HepG2 (cell line): ENCODE data around the gene CAPZB. TPM values are rescaled to one million over a fixed set of nuclear protein-coding genes. Genes with fewer than 3 reads are reported as not detected.
A peak's percentile ranks its signal among the peaks of the same experiment; 100 is the strongest.

Experiments
- ATAC-seq: fragments of 200-7000 bp; cut with Tn5 transposase; 3 replicates; pipeline ENCODE4 v1.9.1; 2020; ENCODE audit warnings: mild to moderate bottlenecking, moderate library complexity
- BruUV-seq: library from RNA; stranded (reverse); fragments of 400-500 nt; replicated peaks from 2 replicates; lab custom pipeline; 2021; lab: Mats Ljungman, UMichigan
- CTCF ChIA-PET: fragments of 300-600 bp; formaldehyde crosslinking; extraction: SDS; loops from one replicate; lab custom pipeline; 2021; ENCODE audit warnings: low total read pairs, inconsistent platforms, low intra/inter-chr PET ratio; lab: Yijun Ruan, JAX
- POLR2A ChIA-PET: fragments of 350-600 bp; sonication (Branson Sonifier 250); formaldehyde crosslinking; loops from one replicate; lab custom pipeline; 2020; ENCODE audit warnings: antibody characterized with exemption, inconsistent platforms; lab: Yijun Ruan, JAX
- DNase-seq: peaks from one replicate; pipeline ENCODE4 v3.0.0-alpha.2; 2015; ENCODE audit warnings: low spot score
- FAIRE-seq: peaks from 3 replicates; lab custom pipeline; 2011; peaks lifted over from hg19 to GRCh38; lab: Jason Lieb, UNC
- H2AFZ ChIP-seq: one replicate; pipeline ENCODE4 v1.6.1; 2011; ENCODE audit warnings: low read length, inconsistent platforms
- H3K27ac ChIP-seq: fragments of 300-600 bp; 3 replicates; pipeline ENCODE4 v1.8.0; 2011; ENCODE audit warnings: mixed run types, mild to moderate bottlenecking, mixed read lengths, low read length, inconsistent platforms; ENCODE audit not compliant: insufficient read depth; ENCODE audit errors: extremely low read length
- H3K27me3 ChIP-seq, 2 experiments: fragments of 200-600 bp in 1 of 2; 2 replicates in 1 of 2; 3 replicates in 1 of 2; pipeline versions ENCODE4 v1.6.0 to v1.8.0; 2011; ENCODE audit warnings: low read length in 2 of 2, mild to moderate bottlenecking in 2 of 2, moderate library complexity in 2 of 2, inconsistent platforms in 1 of 2; ENCODE audit not compliant: insufficient read depth in 2 of 2, control insufficient read depth in 1 of 2
- H3K36me3 ChIP-seq, 2 experiments: fragments of 200-600 bp in 1 of 2; replicated peaks in 1 of 2; 2 replicates in 1 of 2; 3 replicates in 1 of 2; pipeline versions ENCODE4 v1.5.1 to v1.8.0; 2011; ENCODE audit warnings: low read length in 2 of 2, inconsistent platforms in 1 of 2; ENCODE audit not compliant: insufficient read depth in 2 of 2, control insufficient read depth in 1 of 2
- H3K4me1 ChIP-seq: 2 replicates; pipeline ENCODE4 v1.5.1; 2012; ENCODE audit warnings: low read length, inconsistent platforms; ENCODE audit not compliant: insufficient read depth
- H3K4me2 ChIP-seq: 2 replicates; pipeline ENCODE4 v1.6.0; 2011; ENCODE audit warnings: low read depth, low read length, inconsistent platforms
- H3K4me3 ChIP-seq, 3 experiments: fragments of 200-600 bp in 1 of 3; sonication (generic), shearing (Covaris generic) in 1 of 3; replicated peaks in 1 of 3; 2 replicates each; pipeline ENCODE4 v1.5.1; 2011 to 2016; ENCODE audit warnings: low read length in 3 of 3, inconsistent platforms in 2 of 3, low read depth in 2 of 3, mild to moderate bottlenecking in 2 of 3, control low read depth in 1 of 3, mixed read lengths in 1 of 3; ENCODE audit not compliant: insufficient read depth in 1 of 3
- H3K79me2 ChIP-seq: one replicate; pipeline ENCODE4 v1.6.1; 2011; ENCODE audit warnings: low read length, inconsistent platforms; ENCODE audit not compliant: insufficient read depth
- H3K9ac ChIP-seq: 2 replicates; pipeline ENCODE4 v1.6.0; 2011; ENCODE audit warnings: mild to moderate bottlenecking, low read depth, low read length, inconsistent platforms; ENCODE audit not compliant: insufficient read depth
- H3K9me3 ChIP-seq: 2 replicates; pipeline ENCODE4 v1.5.1; 2012; ENCODE audit warnings: mild to moderate bottlenecking, low read length
- H4K20me1 ChIP-seq: 2 replicates; pipeline ENCODE4 v1.6.0; 2011; ENCODE audit warnings: inconsistent platforms, mild to moderate bottlenecking, low read length, moderate library complexity; ENCODE audit not compliant: insufficient read depth
- HDAC2 ChIP-seq: sonication (generic); formaldehyde crosslinking; IDR thresholded peaks from 2 replicates; pipeline ENCODE4 v1.4.0; 2020; ENCODE audit warnings: missing genetic modification reagents
- KAT7 ChIP-seq: IDR thresholded peaks from 2 replicates; pipeline ENCODE4 v1.6.1; 2018; ENCODE audit warnings: borderline replicate concordance, missing compliant biosample characterization
- ZBTB33 ChIP-seq: sonication (generic); formaldehyde crosslinking; IDR thresholded peaks from 2 replicates; pipeline ENCODE4 v1.4.0; 2020; ENCODE audit warnings: missing genetic modification reagents
- ZNF17 ChIP-seq: sonication (generic); formaldehyde crosslinking; IDR thresholded peaks from 2 replicates; pipeline ENCODE4 v1.5.0; 2020; ENCODE audit warnings: mild to moderate bottlenecking, missing genetic modification reagents
- ZNF264 ChIP-seq: sonication (generic); formaldehyde crosslinking; IDR thresholded peaks from 2 replicates; pipeline ENCODE4 v1.4.0; 2020; ENCODE audit warnings: missing genetic modification reagents
- ZNF629 ChIP-seq: sonication (generic); formaldehyde crosslinking; conservative IDR thresholded peaks from 2 replicates; pipeline ENCODE4 v1.5.0; 2020; ENCODE audit warnings: missing genetic modification reagents
- WGBS: methylation state at CpG from one replicate; pipeline ENCODE4 v1.1.6; 2017; ENCODE audit warnings: low lambda C conversion rate; 5-methylcytosine and 5-hydroxymethylcytosine counted together
- in situ Hi-C: cut with HindIII; loops from 2 replicates; pipeline ENCODE4 v1.10.0; 2017; ENCODE audit warnings: low pct_unique_long_range_greater_than_20kb; ENCODE audit not compliant: extremely low pct_ligation_motif_present
- intact Hi-C: fragments of 100-400 bp; cut with micrococcal nuclease; formaldehyde crosslinking; loops from one replicate; pipeline ENCODE4 v1.10.0; 2022; ENCODE audit not compliant: unreplicated experiment
- polyA plus RNA-seq, 8 experiments: library from polyadenylated mRNA; depleted of rRNA in 3 of 8; stranded (reverse) in 7 of 8; unstranded in 1 of 8; fragments of >200 nt; fragmentation: Illumina TruSeq in 4 of 8; extraction: Trizol in 4 of 8; gene quantifications; 2 replicates each; pipeline versions ENCODE4 v1.2.1 to v1.2.3, GENCODE V29; 2011 to 2016; ENCODE audit warnings: low read depth in 4 of 8, missing spikeins in 1 of 8, mixed read lengths in 1 of 8; ENCODE audit not compliant: insufficient read depth in 1 of 8
- total RNA-seq, 5 experiments: library from RNA; depleted of rRNA; stranded (reverse); fragments of >200 nt; fragmentation: Illumina TruSeq; extraction: Trizol; gene quantifications; 2 replicates each; pipeline ENCODE4 v1.2.3, GENCODE V29; 2016; ENCODE audit warnings: low read depth in 1 of 5

Gene CAPZB
- total and polyA plus RNA-seq, 2 of the 13 experiments (the other 11 are each of a cell fraction or from before 2014, with no cell fraction given), result 58.9 to 76.9 TPM

- peak; percentile 99 for TF ChIP-seq ZBTB33
- TF ChIP-seq ZNF17 (CRISPR knock-in tag), result no peak
- H3K36me3 ChIP-seq, result peaks cover 1 to 9% of the 10 kb centered on the region in 2 experiments; a peak in 4 of 5 replicates
- no TSS peak for BruUV-seq
- H3K27me3 ChIP-seq, result no peaks in the 10 kb centered on the region
- H3K9me3 ChIP-seq, result no peaks in the 10 kb centered on the region
- ATAC-seq (no peak), DNase-seq (no peak), FAIRE-seq (peak; percentile 26)
- ChIA-PET POLR2A (interaction anchor here (0.7 kb wide), 1 partner anchor 18 kb away, joined by 3 read pairs; no protein-coding TSS in a partner anchor), CTCF (no interaction called here)
- in situ Hi-C loops (no loop called here), intact Hi-C loops (no loop called here)
- H3K79me2 ChIP-seq, result peaks cover 53% of the 10 kb centered on the region
- H4K20me1 ChIP-seq, result peaks cover 8% of the 10 kb centered on the region; the same call in 1 of the 2 replicates
- H3K4me3 ChIP-seq, result no peak overlapping the region
- 95% methylated on average over 10 of the region's 10 CpGs for WGBS
- no peak overlapping the region for H2AFZ ChIP-seq
- no peak overlapping the region for H3K4me2 ChIP-seq
- no peak overlapping the region for H3K9ac ChIP-seq
- H3K4me1 ChIP-seq, result peaks cover 70% of the 10 kb centered on the region
- no peak overlapping the region for H3K27ac ChIP-seq
These were observed 80.1 kb downstream of the CAPZB start for GRCh38 chr1:19405195-19405760.

- 99% methylated on average over 4 of the region's 5 CpGs for WGBS
- Histone ChIP-seq H3K9ac (no peak overlapping the region), H3K27me3 (no peaks in the 10 kb centered on the region), H3K27ac (no peak overlapping the region), H3K4me1 (peaks cover 65% of the 10 kb centered on the region), H3K4me3 (no peak overlapping the region), H3K4me2 (no peak overlapping the region), H3K79me2 (peaks cover 53% of the 10 kb centered on the region), H3K36me3 (peaks cover 1 to 10% of the 10 kb centered on the region in 2 experiments; a peak in 4 of 5 replicates), H2AFZ (no peak overlapping the region), H4K20me1 (peaks cover 5% of the 10 kb centered on the region; the same call in 1 of the 2 replicates), H3K9me3 (no peaks in the 10 kb centered on the region)
- ChIA-PET POLR2A (no interaction called here), CTCF (no interaction called here)
- no peak for ATAC-seq
- no TSS peak for BruUV-seq
- intact Hi-C loops, result no loop called here
- in situ Hi-C loops, result no loop called here
- FAIRE-seq, result no peak
- DNase-seq, result no peak
- TF ChIP-seq KAT7 (CRISPR knock-in tag) (no peak), ZNF629 (CRISPR knock-in tag) (peak; percentile 73), HDAC2 (CRISPR knock-in tag) (no peak), ZNF264 (CRISPR knock-in tag) (no peak)
These were observed 80.6 kb downstream of the CAPZB start for GRCh38 chr1:19404748-19405147.
